Activated CD8-positive, alpha-beta memory T cell treated with anti-CD3 and anti-CD28 coated beads, Interleukin-2, amount 50 U/mL, for 1 hour (primary cell): ENCODE measurements around the gene WNK2.
"Not testable (repeated sequence)": the region's sequence is repeated elsewhere in the genome, so short reads cannot be mapped to it uniquely, and the experiment has no call there.

Experiments
- DNase-seq: peaks from one replicate; pipeline ENCODE4 v3.0.0-alpha.2; 2020; ENCODE audit errors: extremely low read depth

Gene WNK2

GRCh38 chr9:93307468-93308157 lies 123.7 kb downstream of the WNK2 start:
- DNase-seq, result no peak

GRCh38 chr9:93308158-93308602 lies 124.2 kb downstream of the WNK2 start:
- DNase-seq, result no peak

- no peak for DNase-seq
Observed at GRCh38 chr9:93308676-93309075, 124.7 kb downstream of the WNK2 start.

GRCh38 chr9:93309889-93310425 lies 126.0 kb downstream of the WNK2 start:
- no peak for DNase-seq

GRCh38 chr9:93315118-93315517 lies 131.2 kb downstream of the WNK2 start:
- DNase-seq, result no peak

- DNase-seq, result no peak
Observed at GRCh38 chr9:93315960-93316359, 132.0 kb downstream of the WNK2 start.

GRCh38 chr9:93316726-93317494 lies 133.0 kb downstream of the WNK2 start:
- no peak for DNase-seq

- DNase-seq, result no peak
Observed at GRCh38 chr9:93317495-93318094, 133.7 kb downstream of the WNK2 start.

- DNase-seq, result no peak
Observed at GRCh38 chr9:93318480-93318879, 134.5 kb downstream of the WNK2 start.

- no peak for DNase-seq
Observed at GRCh38 chr9:93319301-93319991, 135.5 kb downstream of the WNK2 start.

GRCh38 chr9:93319992-93320500 lies 136.1 kb downstream of the WNK2 start:
- DNase-seq, result no peak

GRCh38 chr9:93320591-93321219 lies 136.8 kb downstream of the WNK2 start:
- DNase-seq, result no peak

GRCh38 chr9:93321220-93321610 lies 137.3 kb downstream of the WNK2 start:
- DNase-seq, result no peak

GRCh38 chr9:93323446-93323954 lies 139.6 kb downstream of the WNK2 start:
- DNase-seq, result not testable (repeated sequence)

- no peak for DNase-seq
Observed at GRCh38 chr9:93324191-93324834, 140.4 kb downstream of the WNK2 start.

GRCh38 chr9:93325307-93326035 lies 141.5 kb downstream of the WNK2 start:
- DNase-seq, result no peak

GRCh38 chr9:93326056-93326455 lies 142.1 kb downstream of the WNK2 start:
- DNase-seq, result no peak

- DNase-seq, result no peak
Observed at GRCh38 chr9:93326654-93327053, 142.7 kb downstream of the WNK2 start.

GRCh38 chr9:93329629-93330280 lies 145.8 kb downstream of the WNK2 start:
- DNase-seq, result no peak
